Fibroblast of the conjunctiva (primary cell): ENCODE data around the gene DSCAM.

Experiments
- DNase-seq: peaks from one replicate; pipeline ENCODE4 v3.0.0-alpha.2; 2010; ENCODE audit warnings: low read depth

The DSCAM gene

GRCh38 chr21:39980241-39980820 is 866.6 kb downstream of the DSCAM start:
- no peak for DNase-seq

- no peak for DNase-seq
Measured at GRCh38 chr21:39979321-39979720, 867.6 kb downstream of the DSCAM start.

- no peak for DNase-seq
Measured at GRCh38 chr21:39976800-39977199, 870.2 kb downstream of the DSCAM start.

- no peak for DNase-seq
Measured at GRCh38 chr21:39972976-39973770, 873.8 kb downstream of the DSCAM start.

GRCh38 chr21:39972471-39972870 is 874.5 kb downstream of the DSCAM start:
- no peak for DNase-seq

GRCh38 chr21:39971956-39972355 is 875.0 kb downstream of the DSCAM start:
- no peak for DNase-seq

GRCh38 chr21:39969691-39970364 is 877.1 kb downstream of the DSCAM start:
- no peak for DNase-seq

- DNase-seq = no peak
Measured at GRCh38 chr21:39968010-39968409, 878.9 kb downstream of the DSCAM start.

GRCh38 chr21:39966786-39967185 is 880.2 kb downstream of the DSCAM start:
- no peak for DNase-seq

- DNase-seq = no peak
Measured at GRCh38 chr21:39965026-39965425, 881.9 kb downstream of the DSCAM start.

GRCh38 chr21:39961251-39961650 is 885.7 kb downstream of the DSCAM start:
- no peak for DNase-seq
